GM12878 (cell line): ENCODE data around the gene PHACTR3. TPM values are rescaled to one million over a fixed set of nuclear protein-coding genes. Genes with fewer than 3 reads are reported as not detected.

Source experiments
- ATAC-seq: fragments of 200-7000 bp; cut with Tn5 transposase; 3 replicates; pipeline ENCODE4 v1.9.1; 2020; ENCODE audit warnings: mild to moderate bottlenecking, moderate library complexity
- BruUV-seq: library from RNA; stranded (reverse); fragments of 400-500 nt; replicated peaks from 2 replicates; lab custom pipeline; 2021; lab: Mats Ljungman, UMichigan
- CTCF ChIA-PET: fragments of 300-600 bp; sonication (Branson Sonifier 250); formaldehyde crosslinking; extraction: SDS; loops from one replicate; lab custom pipeline; 2021; ENCODE audit warnings: inconsistent platforms; lab: Yijun Ruan, JAX
- POLR2A ChIA-PET: fragments of 350-600 bp; formaldehyde crosslinking; extraction: SDS; loops from one replicate; lab custom pipeline; 2021; ENCODE audit warnings: inconsistent platforms; lab: Charles Lee
- RAD21 ChIA-PET: fragments of 300-600 bp; sonication (Branson Sonifier 250); formaldehyde crosslinking; loops from one replicate; lab custom pipeline; 2023; ENCODE audit warnings: antibody characterized with exemption; ENCODE audit not compliant: unreplicated experiment; lab: Charles Lee
- SMC1A ChIA-PET: fragments of 300-600 bp; sonication (Branson Sonifier 250); formaldehyde crosslinking; loops from one replicate; lab custom pipeline; 2023; ENCODE audit not compliant: unreplicated experiment, uncharacterized antibody; lab: Charles Lee
- DNase-seq: peaks from one replicate; pipeline ENCODE4 v3.0.0-alpha.2; 2011; ENCODE audit warnings: low read depth, low spot score
- FAIRE-seq: peaks from 3 replicates; lab custom pipeline; 2011; peaks lifted over from hg19 to GRCh38; lab: Jason Lieb, UNC
- H2AFZ ChIP-seq: 2 replicates; pipeline ENCODE4 v1.6.0; 2011; ENCODE audit warnings: low read depth, low read length, control low read depth; ENCODE audit not compliant: control insufficient read depth
- H3K27ac ChIP-seq: 2 replicates; pipeline ENCODE4 v1.5.1; 2011; ENCODE audit warnings: control low read depth; ENCODE audit not compliant: control insufficient read depth, insufficient read depth
- H3K27me3 ChIP-seq, 2 experiments: replicated peaks in 1 of 2; 2 replicates each; pipeline versions ENCODE4 v1.6.0 to v1.6.1; 2011; ENCODE audit warnings: low read length in 1 of 2; ENCODE audit not compliant: control insufficient read depth in 2 of 2, insufficient read depth in 2 of 2
- H3K36me3 ChIP-seq, 2 experiments: 2 replicates each; pipeline ENCODE4 v1.5.1; 2011; ENCODE audit warnings: low read length in 1 of 2; ENCODE audit not compliant: control insufficient read depth in 2 of 2, insufficient read depth in 2 of 2
- H3K4me1 ChIP-seq: 2 replicates; pipeline ENCODE4 v1.6.1; 2011; ENCODE audit warnings: mild to moderate bottlenecking, low read length, moderate library complexity, mixed read lengths; ENCODE audit not compliant: control insufficient read depth, insufficient read depth
- H3K4me2 ChIP-seq: 2 replicates; pipeline ENCODE4 v1.6.0; 2011; ENCODE audit warnings: control low read depth; ENCODE audit not compliant: control insufficient read depth, insufficient read depth
- H3K4me3 ChIP-seq: fragments of 200-600 bp; sonication (generic); 2 replicates; pipeline ENCODE4 v1.5.1; 2016
- H3K79me2 ChIP-seq: 2 replicates; pipeline ENCODE4 v1.6.0; 2011; ENCODE audit warnings: low read length; ENCODE audit not compliant: control insufficient read depth, insufficient read depth
- H3K9ac ChIP-seq: 2 replicates; pipeline ENCODE4 v1.8.0; 2011; ENCODE audit warnings: low read length, control low read depth, mixed read lengths; ENCODE audit not compliant: control insufficient read depth, insufficient read depth
- H3K9me3 ChIP-seq: replicated peaks from 3 replicates; pipeline ENCODE4 v1.5.1; 2011; ENCODE audit warnings: mild to moderate bottlenecking, low read length; ENCODE audit not compliant: control insufficient read depth, insufficient read depth
- H4K20me1 ChIP-seq: 2 replicates; pipeline ENCODE4 v1.6.0; 2011; ENCODE audit not compliant: control insufficient read depth, insufficient read depth
- E4F1 ChIP-seq: fragments of 450-650 bp; IDR thresholded peaks from 2 replicates; pipeline ENCODE4 v1.6.1; 2018; ENCODE audit warnings: borderline replicate concordance, mild to moderate bottlenecking; ENCODE audit not compliant: partially characterized antibody
- ESRRA ChIP-seq: IDR thresholded peaks from 2 replicates; pipeline ENCODE4 v1.6.1; 2012; ENCODE audit warnings: mild to moderate bottlenecking, low read length, improper control_type of control experiment
- ETV6 ChIP-seq, 2 experiments: fragments of 450-650 bp in 1 of 2; IDR thresholded peaks in 1 of 2; conservative IDR thresholded peaks in 1 of 2; 2 replicates each; pipeline ENCODE4 v1.6.1; 2014; ENCODE audit warnings: antibody characterized with exemption in 1 of 2, borderline replicate concordance in 1 of 2, low read depth in 1 of 2, mild to moderate bottlenecking in 1 of 2, moderate library complexity in 1 of 2
- FOXK2 ChIP-seq: fragments of 450-650 bp; IDR thresholded peaks from 2 replicates; pipeline ENCODE4 v1.6.1; 2017; ENCODE audit warnings: mild to moderate bottlenecking, moderate library complexity
- HDAC2 ChIP-seq: fragments of 200-600 bp; sonication (generic); IDR thresholded peaks from 2 replicates; pipeline ENCODE4 v1.6.1; 2017
- IKZF2 ChIP-seq, 2 experiments: fragments of 450-650 bp; IDR thresholded peaks; 2 replicates each; pipeline ENCODE4 v1.6.1; 2017; ENCODE audit warnings: mild to moderate bottlenecking in 2 of 2, moderate library complexity in 2 of 2
- MYC ChIP-seq: IDR thresholded peaks from 2 replicates; pipeline ENCODE4 v1.6.1; 2011; ENCODE audit warnings: mild to moderate bottlenecking, low read length, moderate library complexity, inconsistent platforms; ENCODE audit not compliant: insufficient read depth, insufficient replicate concordance, insufficient read length, severe bottlenecking
- NFXL1 ChIP-seq: fragments of 450-650 bp; IDR thresholded peaks from 2 replicates; pipeline ENCODE4 v1.6.1; 2017; ENCODE audit warnings: antibody characterized with exemption, mild to moderate bottlenecking, borderline replicate concordance
- NRF1 ChIP-seq: conservative IDR thresholded peaks from 2 replicates; pipeline ENCODE4 v1.6.1; 2011; ENCODE audit warnings: mild to moderate bottlenecking, low read depth, low read length, improper control_type of control experiment
- POLR2A ChIP-seq: IDR thresholded peaks from 2 replicates; pipeline ENCODE4 v1.6.1; 2011; ENCODE audit warnings: low read depth, mild to moderate bottlenecking, low read length
- SMAD5 ChIP-seq: IDR thresholded peaks from 2 replicates; pipeline ENCODE4 v1.6.1; 2016; ENCODE audit warnings: antibody characterized with exemption, low read depth
- TAF1 ChIP-seq: IDR thresholded peaks from 2 replicates; pipeline ENCODE4 v1.6.1; 2011; ENCODE audit warnings: mild to moderate bottlenecking, low read depth, low read length, borderline replicate concordance
- ZNF207 ChIP-seq: fragments of 450-650 bp; IDR thresholded peaks from 2 replicates; pipeline ENCODE4 v1.6.1; 2014; ENCODE audit warnings: antibody characterized with exemption, mild to moderate bottlenecking, borderline replicate concordance
- WGBS: methylation state at CpG from one replicate; pipeline ENCODE4 v1.1.6; 2016; ENCODE audit warnings: low lambda C conversion rate; ENCODE audit not compliant: insufficient replicate concordance, insufficient coverage; ENCODE audit errors: missing lambda C conversion rate; 5-methylcytosine and 5-hydroxymethylcytosine counted together
- in situ Hi-C: fragments of 300-500 bp; cut with MboI; formaldehyde crosslinking; loops from 9 replicates; pipeline ENCODE4 v1.14.3; 2018; ENCODE audit warnings: mixed read lengths
- intact Hi-C: fragments of 100-400 bp; cut with micrococcal nuclease; formaldehyde crosslinking; loops from one replicate; pipeline ENCODE4 v1.14.2; 2022; ENCODE audit not compliant: unreplicated experiment
- polyA plus RNA-seq, 11 experiments: library from polyadenylated mRNA; depleted of rRNA in 4 of 11; unstranded in 6 of 11; stranded (reverse) in 5 of 11; fragments of >200 nt; fragmentation: Nextera tagmentation in 4 of 11; fragmentation: Illumina TruSeq in 1 of 11; extraction: Ambion mirVana in 4 of 11; extraction: Trizol in 1 of 11; gene quantifications; 1 replicate in 1 of 11; 2 replicates in 10 of 11; pipeline versions ENCODE4 v1.2.1 to v1.2.3, GENCODE V29; 2011 to 2016; ENCODE audit warnings: inconsistent platforms in 2 of 11, missing spikeins in 2 of 11, low read depth in 1 of 11
- total RNA-seq, 4 experiments: library from RNA; depleted of rRNA in 3 of 4; stranded (reverse); fragments of >200 nt in 3 of 4; fragmentation: Illumina TruSeq in 1 of 4; extraction: Trizol in 1 of 4; gene quantifications; 2 replicates each; pipeline versions ENCODE4 v1.2.1 to v1.2.3, GENCODE V29; 2013 to 2021

PHACTR3 gene
- total and polyA plus RNA-seq, 10 of the 15 experiments (the other 5 are each of a cell fraction or from before 2014, with no cell fraction given) = 0.17 to 2.7 (median 0.27) TPM; not detected in 1

GRCh38 chr20:59603176-59603575 is 1.2 kb upstream of the PHACTR3 start:
- in situ Hi-C loops = no loop called here
- ATAC-seq (no peak), DNase-seq (no peak)
- CTCF ChIA-PET = no interaction called here
- no peaks in the 10 kb centered on the region for H3K36me3 ChIP-seq
- no TSS peak for BruUV-seq
- WGBS = 43% methylated on average over 9 of the region's 9 CpGs
- H3K9ac ChIP-seq = no peak overlapping the region
- no peak overlapping the region for H3K4me2 ChIP-seq
- no peaks in the 10 kb centered on the region for H4K20me1 ChIP-seq
- TF ChIP-seq IKZF2 (IDR thresholded peaks at IDR 0.05) (no peak), MYC (no peak), ESRRA (no peak), FOXK2 (no peak), HDAC2 (no peak), ETV6 (conservative IDR thresholded peaks at IDR 0.05 in 1 of 2, IDR thresholded peaks at IDR 0.05 in 1 of 2; ENCODE audit: borderline replicate concordance in 1 of 2, low read depth in 1 of 2) (no peak)
- TF ChIP-seq, all 136 proteins: peak for 0
- H3K4me1 ChIP-seq = no peaks in the 10 kb centered on the region
- H3K27ac ChIP-seq = no peak overlapping the region
- H3K4me3 ChIP-seq = no peak overlapping the region
- no peaks in the 10 kb centered on the region for H3K9me3 ChIP-seq
- RAD21 ChIA-PET = no interaction called here
- no peak for FAIRE-seq
- SMC1A ChIA-PET = no interaction called here
- intact Hi-C loops = no loop called here
- H3K27me3 ChIP-seq = peaks cover 0 to 5% of the 10 kb centered on the region in 2 experiments; a peak in 2 of 4 replicates
- H2AFZ ChIP-seq = no peak overlapping the region
- POLR2A ChIA-PET = no interaction called here
- no peaks in the 10 kb centered on the region for H3K79me2 ChIP-seq

GRCh38 chr20:59604741-59605600 is 631 bp downstream of the PHACTR3 start:
- H3K4me2 ChIP-seq = no peak overlapping the region
- no peaks in the 10 kb centered on the region for H3K4me1 ChIP-seq
- no peaks in the 10 kb centered on the region for H4K20me1 ChIP-seq
- DNase-seq = no peak
- 34% methylated on average over 71 of the region's 88 CpGs for WGBS
- H3K4me3 ChIP-seq = no peak overlapping the region
- no peaks in the 10 kb centered on the region for H3K79me2 ChIP-seq
- CTCF ChIA-PET = no interaction called here
- H2AFZ ChIP-seq = no peak overlapping the region
- no peak for ATAC-seq
- H3K27ac ChIP-seq = no peak overlapping the region
- TF ChIP-seq NRF1 (no peak), MYC (no peak), NFXL1 (no peak), TAF1 (no peak), ZNF207 (no peak), SMAD5 (no peak), E4F1 (no peak), POLR2A (no peak), HDAC2 (no peak)
- TF ChIP-seq, all 136 proteins: peak for 0
- in situ Hi-C loops (no loop called here), intact Hi-C loops (no loop called here)
- SMC1A ChIA-PET = no interaction called here
- peaks cover 0 to 5% of the 10 kb centered on the region in 2 experiments; a peak in 3 of 4 replicates for H3K27me3 ChIP-seq
- H3K9ac ChIP-seq = no peak overlapping the region
- FAIRE-seq = no peak
- H3K36me3 ChIP-seq = no peaks in the 10 kb centered on the region
- RAD21 ChIA-PET = no interaction called here
- no peaks in the 10 kb centered on the region for H3K9me3 ChIP-seq
- BruUV-seq = no TSS peak
- POLR2A ChIA-PET = interaction anchor here (0.6 kb wide), 1 partner anchor 332 kb away, joined by 4 read pairs; no protein-coding TSS in a partner anchor
